ENCODE data around the gene PLP1.

PLP1 gene

DNA sequence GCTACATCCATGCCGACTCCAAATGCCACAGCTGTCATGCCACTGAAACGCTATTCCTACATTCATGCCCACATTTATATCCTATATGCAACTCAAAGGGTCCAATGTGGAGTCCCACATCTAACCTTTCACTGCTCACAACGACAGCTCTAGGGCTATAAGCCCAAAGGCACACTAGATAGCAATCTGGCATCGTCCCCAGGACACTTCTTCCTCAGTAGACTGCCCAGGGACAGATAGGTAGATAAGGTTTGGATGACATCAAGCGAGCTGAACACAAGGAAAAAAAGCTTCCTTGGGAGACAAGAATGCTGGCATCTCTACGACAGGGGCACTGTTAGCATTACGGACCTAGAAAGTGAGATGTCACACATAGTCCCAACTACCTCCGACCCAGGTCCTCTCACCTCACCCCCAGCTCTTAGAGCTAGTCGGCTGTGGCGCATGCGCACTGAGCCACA lies 54.7 kb downstream of the PLP1 start:
- DNase-seq: no peak

- DNase-seq: peak; percentile 61
These were observed 55.3 kb downstream of the PLP1 start, which contains the start of gene RAB9B for GRCh38 chrX:103831803-103832544. TSS of gene RAB9B (minus strand) at chrX:103832257. CDS start at chrX:103825784, 6,473 bp downstream.

GRCh38 chrX:103839404-103839803 lies 62.8 kb downstream of the PLP1 start:
- DNase-seq: no peak
